Fibroblast of lung (primary cell): ENCODE measurements around the gene SRY. TPM values are rescaled to one million over a fixed set of nuclear protein-coding genes. Genes with fewer than 3 reads are reported as not detected.

Experiments used
- DNase-seq, 2 donors: peaks; one replicate each; pipeline versions ENCODE4 v3.0.0 to v3.0.0-alpha.2; 2010; ENCODE audit warnings: low read depth in 2 of 2
- H2AFZ ChIP-seq: 2 replicates; pipeline ENCODE4 v1.5.1; 2012; ENCODE audit warnings: low read length, control low read depth, inconsistent platforms
- H3K27ac ChIP-seq: 2 replicates; pipeline ENCODE4 v1.5.1; 2011; ENCODE audit warnings: low read length, control low read depth; ENCODE audit not compliant: insufficient read depth
- H3K27me3 ChIP-seq: 2 replicates; pipeline ENCODE4 v1.5.1; 2011; ENCODE audit warnings: mild to moderate bottlenecking, low read length; ENCODE audit not compliant: control insufficient read depth, insufficient read depth
- H3K36me3 ChIP-seq: 2 replicates; pipeline ENCODE4 v1.5.1; 2011; ENCODE audit warnings: low read length; ENCODE audit not compliant: control insufficient read depth, insufficient read depth
- H3K4me1 ChIP-seq: 2 replicates; pipeline ENCODE4 v1.5.1; 2011; ENCODE audit warnings: low read length; ENCODE audit not compliant: control insufficient read depth, insufficient read depth; ENCODE audit errors: extremely low read depth
- H3K4me2 ChIP-seq: 2 replicates; pipeline ENCODE4 v1.5.1; 2011; ENCODE audit warnings: low read length, control low read depth; ENCODE audit not compliant: insufficient read depth; ENCODE audit errors: extremely low read depth
- H3K4me3 ChIP-seq, 4 experiments: fragments of 200-600 bp in 1 of 4; sonication (generic) in 1 of 4; replicated peaks in 1 of 4; 2 replicates each; pipeline ENCODE4 v1.5.1; 2011 to 2016; ENCODE audit warnings: low read length in 4 of 4, low read depth in 3 of 4, mild to moderate bottlenecking in 3 of 4, control low read depth in 2 of 4, inconsistent platforms in 1 of 4, mixed read lengths in 1 of 4; ENCODE audit not compliant: insufficient read depth in 1 of 4; ENCODE audit errors: control extremely low read depth in 1 of 4
- H3K79me2 ChIP-seq: 2 replicates; pipeline ENCODE4 v1.5.1; 2012; ENCODE audit warnings: mild to moderate bottlenecking, low read length, inconsistent platforms; ENCODE audit not compliant: control insufficient read depth, insufficient read depth
- H3K9ac ChIP-seq: 2 replicates; pipeline ENCODE4 v1.5.1; 2011; ENCODE audit warnings: mild to moderate bottlenecking, low read length, control low read depth; ENCODE audit not compliant: insufficient read depth
- H3K9me3 ChIP-seq: 2 replicates; pipeline ENCODE4 v1.5.1; 2012; ENCODE audit warnings: low read depth, low read length; ENCODE audit not compliant: control insufficient read depth, insufficient read depth
- H4K20me1 ChIP-seq: 2 replicates; pipeline ENCODE4 v1.5.1; 2011; ENCODE audit warnings: low read length; ENCODE audit not compliant: control insufficient read depth, insufficient read depth; ENCODE audit errors: extremely low read depth
- EZH2 ChIP-seq: IDR thresholded peaks from 2 replicates; pipeline ENCODE4 v1.5.1; 2012; ENCODE audit warnings: low read length, control low read depth, mild to moderate bottlenecking; ENCODE audit errors: missing control alignments
- polyA minus RNA-seq: library from RNA; depleted of rRNA, polyadenylated mRNA; stranded (reverse); fragments of >200 nt; gene quantifications from 2 replicates; pipeline ENCODE4 v1.2.3, GENCODE V29; 2011; ENCODE audit warnings: low replicate concordance
- polyA plus RNA-seq, 2 donors: library from polyadenylated mRNA; depleted of rRNA in 1 of 2; stranded (reverse) in 1 of 2; unstranded in 1 of 2; fragments of >200 nt; gene quantifications; 2 replicates each; pipeline ENCODE4 v1.2.1, GENCODE V29; 2011 to 2012; ENCODE audit warnings: missing spikeins in 1 of 2
- total RNA-seq: library from RNA; depleted of rRNA; stranded (reverse); fragments of >200 nt; gene quantifications from 2 replicates; pipeline ENCODE4 v1.2.1, GENCODE V29; 2014
- TF ChIP-seq, protein P1 (sequence below), 2 donors: IDR thresholded peaks in 1 of 2; conservative IDR thresholded peaks in 1 of 2; 1 replicate in 1 of 2; 2 replicates in 1 of 2; pipeline ENCODE4 v1.5.1; 2011 to 2012; ENCODE audit warnings: low read length in 2 of 2, control low read depth in 1 of 2, inconsistent platforms in 1 of 2, low read depth in 1 of 2, mild to moderate bottlenecking in 1 of 2

The SRY gene
- total RNA-seq = not detected in 2 replicates
- not detected in 2 replicates for polyA plus RNA-seq
- not detected in 2 replicates for polyA plus RNA-seq (2012)
- polyA minus RNA-seq = not detected in 2 replicates

DNA sequence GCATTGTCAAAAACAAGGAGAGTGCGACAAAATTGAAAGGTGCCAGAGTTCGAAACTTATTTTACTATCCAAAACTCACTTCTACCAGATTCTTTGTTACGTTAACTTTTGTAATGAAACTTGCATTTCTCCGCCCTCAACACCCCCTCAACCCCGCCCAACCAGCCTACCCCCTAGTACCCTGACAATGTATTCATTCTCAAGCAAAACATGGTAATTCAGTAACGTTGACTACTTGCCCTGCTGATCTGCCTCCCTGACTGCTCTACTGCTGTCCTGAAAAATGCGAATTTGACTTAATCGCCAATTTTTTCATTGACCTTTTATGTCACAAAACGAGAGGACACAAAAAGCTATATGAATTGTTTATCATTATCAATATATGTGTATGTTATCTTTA is at the start of gene SRY:
SRY (minus strand) TSS at position 83 of the 400 bp plus-strand sequence; CDS start at position 4, 79 bp downstream.
- H2AFZ ChIP-seq = no peak within 1 kb of the TSS
- H3K9me3 ChIP-seq = no peaks in the 10 kb centered on the region
- H3K4me2 ChIP-seq = no peak within 1 kb of the TSS
- no peaks in the 10 kb centered on the region for H3K4me1 ChIP-seq
- no peaks in the 10 kb centered on the region for H3K27me3 ChIP-seq
- peak within 1 kb of the TSS in 2 of 4 experiments; percentile 40 to 41 for H3K4me3 ChIP-seq
- no peak for DNase-seq
- no peaks in the 10 kb centered on the region for H4K20me1 ChIP-seq
- TF ChIP-seq, protein P1, sequence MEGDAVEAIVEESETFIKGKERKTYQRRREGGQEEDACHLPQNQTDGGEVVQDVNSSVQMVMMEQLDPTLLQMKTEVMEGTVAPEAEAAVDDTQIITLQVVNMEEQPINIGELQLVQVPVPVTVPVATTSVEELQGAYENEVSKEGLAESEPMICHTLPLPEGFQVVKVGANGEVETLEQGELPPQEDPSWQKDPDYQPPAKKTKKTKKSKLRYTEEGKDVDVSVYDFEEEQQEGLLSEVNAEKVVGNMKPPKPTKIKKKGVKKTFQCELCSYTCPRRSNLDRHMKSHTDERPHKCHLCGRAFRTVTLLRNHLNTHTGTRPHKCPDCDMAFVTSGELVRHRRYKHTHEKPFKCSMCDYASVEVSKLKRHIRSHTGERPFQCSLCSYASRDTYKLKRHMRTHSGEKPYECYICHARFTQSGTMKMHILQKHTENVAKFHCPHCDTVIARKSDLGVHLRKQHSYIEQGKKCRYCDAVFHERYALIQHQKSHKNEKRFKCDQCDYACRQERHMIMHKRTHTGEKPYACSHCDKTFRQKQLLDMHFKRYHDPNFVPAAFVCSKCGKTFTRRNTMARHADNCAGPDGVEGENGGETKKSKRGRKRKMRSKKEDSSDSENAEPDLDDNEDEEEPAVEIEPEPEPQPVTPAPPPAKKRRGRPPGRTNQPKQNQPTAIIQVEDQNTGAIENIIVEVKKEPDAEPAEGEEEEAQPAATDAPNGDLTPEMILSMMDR (conservative IDR thresholded peaks at IDR 0.05 in 1 of 2, IDR thresholded peaks at IDR 0.05 in 1 of 2; ENCODE audit: low read depth in 1 of 2, low read length in 2 of 2) = no peak
- no peak for TF ChIP-seq EZH2
- H3K36me3 ChIP-seq = no peaks in the 10 kb centered on the region
- no peak within 1 kb of the TSS for H3K9ac ChIP-seq
- no peaks in the 10 kb centered on the region for H3K79me2 ChIP-seq
- no peak within 1 kb of the TSS for H3K27ac ChIP-seq

DNA sequence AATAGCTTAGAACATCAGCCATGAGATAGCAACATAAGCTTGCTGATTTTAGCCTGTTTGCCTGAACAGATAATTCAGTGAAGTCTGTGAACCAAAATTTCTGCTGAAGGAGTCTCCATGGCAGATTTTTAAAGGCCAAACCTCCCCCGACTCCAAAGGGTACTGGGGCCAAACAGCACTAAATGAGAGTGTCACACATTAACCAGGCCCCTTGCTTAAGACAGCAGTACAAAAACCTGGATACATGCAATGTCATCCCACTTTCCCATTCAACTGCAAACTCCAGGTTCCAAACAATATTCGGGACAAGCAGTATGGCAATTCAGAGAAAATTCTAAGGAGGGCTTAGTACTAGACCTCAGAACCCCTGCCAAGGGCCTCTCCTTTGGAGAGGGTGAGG is 49.6 kb upstream of the SRY start:
- H3K4me2 ChIP-seq = no peak overlapping the region
- no peaks in the 10 kb centered on the region for H3K27me3 ChIP-seq
- DNase-seq = no peak
- no peak overlapping the region for H3K27ac ChIP-seq
- H3K79me2 ChIP-seq = peaks cover under 1% of the 10 kb centered on the region
- no peaks in the 10 kb centered on the region for H3K36me3 ChIP-seq
- H4K20me1 ChIP-seq = no peaks in the 10 kb centered on the region
- TF ChIP-seq EZH2 = no peak
- TF ChIP-seq, protein P1 (conservative IDR thresholded peaks at IDR 0.05 in 1 of 2, IDR thresholded peaks at IDR 0.05 in 1 of 2; ENCODE audit: low read depth in 1 of 2, low read length in 2 of 2) = no peak
- H2AFZ ChIP-seq = no peak overlapping the region
- H3K9me3 ChIP-seq = no peaks in the 10 kb centered on the region
- no peaks in the 10 kb centered on the region for H3K4me1 ChIP-seq
- no peak overlapping the region for H3K4me3 ChIP-seq
- H3K9ac ChIP-seq = no peak overlapping the region

DNA sequence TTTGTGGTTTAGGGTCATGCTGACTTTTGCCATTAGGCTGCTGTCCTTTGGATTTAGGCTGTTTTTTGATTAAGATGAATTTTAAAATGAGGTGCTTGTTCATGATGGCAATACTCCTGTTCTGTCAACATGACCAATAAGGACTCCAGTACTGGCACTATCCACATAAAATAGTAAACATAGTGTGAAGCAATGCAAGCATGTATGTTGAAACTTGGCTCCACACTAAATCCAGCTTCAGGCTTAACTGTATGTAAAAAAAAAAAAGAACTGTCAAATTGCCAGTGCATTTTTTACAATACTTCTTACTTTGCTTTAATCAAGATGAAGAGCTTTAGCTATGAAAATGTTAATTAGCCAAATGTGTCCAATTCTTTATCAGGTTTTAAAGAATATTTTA is 47.7 kb upstream of the SRY start:
- Histone ChIP-seq H2AFZ (no peak overlapping the region), H3K4me3 (no peak overlapping the region), H3K9me3 (no peaks in the 10 kb centered on the region), H4K20me1 (no peaks in the 10 kb centered on the region), H3K4me2 (no peak overlapping the region), H3K27ac (no peak overlapping the region), H3K36me3 (no peaks in the 10 kb centered on the region), H3K4me1 (no peaks in the 10 kb centered on the region), H3K9ac (no peak overlapping the region), H3K27me3 (no peaks in the 10 kb centered on the region), H3K79me2 (no peaks in the 10 kb centered on the region)
- no peak for TF ChIP-seq EZH2
- TF ChIP-seq, protein P1 (conservative IDR thresholded peaks at IDR 0.05 in 1 of 2, IDR thresholded peaks at IDR 0.05 in 1 of 2; ENCODE audit: low read depth in 1 of 2, low read length in 2 of 2) = no peak
- peak in 1 of 2 donors; percentile 12 for DNase-seq
